K562 treated with DMSO at 1 percent for 48 hours (cell line): Measurements from ENCODE around the gene JMJD7. TPM values are rescaled to one million over a fixed set of nuclear protein-coding genes. Genes with fewer than 3 reads are reported as not detected.

ENCODE experiments used
- total RNA-seq: library from RNA; unstranded; fragments of 300-600 nt; gene quantifications from 2 replicates; pipeline ENCODE4 v1.2.3, GENCODE V29; 2022; ENCODE audit warnings: low replicate concordance; ENCODE audit errors: extremely low read depth

The JMJD7 gene
- total RNA-seq, result not detected in 2 replicates

GRCh38 chr15:41827880-41828806, at the start of gene JMJD7:
Gene JMJD7 (plus strand): TSS chr15:41828092. CDS start chr15:41828125, 33 bp downstream.

GRCh38 chr15:41838400-41838897, 10.6 kb downstream of the JMJD7 start, which contains the start of gene PLA2G4B:
Gene PLA2G4B (plus strand): TSS chr15:41838847. CDS start chr15:41838914, 67 bp downstream.

Other genes with a start within 250 kb of the JMJD7 start
- not detected in 2 replicates for gene MGA, start 167.7 kb upstream of the JMJD7 start, total RNA-seq
- gene MAPKBP1, start 53.6 kb upstream of the JMJD7 start, total RNA-seq, result not detected in 2 replicates
- not detected in 2 replicates for gene PLA2G4B, start 10.8 kb downstream of the JMJD7 start, total RNA-seq
- gene SPTBN5, start 66.0 kb downstream of the JMJD7 start, total RNA-seq, result not detected in 2 replicates
- not detected in 2 replicates for gene EHD4, start 144.5 kb downstream of the JMJD7 start, total RNA-seq
- not detected in 2 replicates for gene PLA2G4E, start 192.9 kb downstream of the JMJD7 start, total RNA-seq